ENCODE results near the gene MIOX.

MIOX gene

DNA sequence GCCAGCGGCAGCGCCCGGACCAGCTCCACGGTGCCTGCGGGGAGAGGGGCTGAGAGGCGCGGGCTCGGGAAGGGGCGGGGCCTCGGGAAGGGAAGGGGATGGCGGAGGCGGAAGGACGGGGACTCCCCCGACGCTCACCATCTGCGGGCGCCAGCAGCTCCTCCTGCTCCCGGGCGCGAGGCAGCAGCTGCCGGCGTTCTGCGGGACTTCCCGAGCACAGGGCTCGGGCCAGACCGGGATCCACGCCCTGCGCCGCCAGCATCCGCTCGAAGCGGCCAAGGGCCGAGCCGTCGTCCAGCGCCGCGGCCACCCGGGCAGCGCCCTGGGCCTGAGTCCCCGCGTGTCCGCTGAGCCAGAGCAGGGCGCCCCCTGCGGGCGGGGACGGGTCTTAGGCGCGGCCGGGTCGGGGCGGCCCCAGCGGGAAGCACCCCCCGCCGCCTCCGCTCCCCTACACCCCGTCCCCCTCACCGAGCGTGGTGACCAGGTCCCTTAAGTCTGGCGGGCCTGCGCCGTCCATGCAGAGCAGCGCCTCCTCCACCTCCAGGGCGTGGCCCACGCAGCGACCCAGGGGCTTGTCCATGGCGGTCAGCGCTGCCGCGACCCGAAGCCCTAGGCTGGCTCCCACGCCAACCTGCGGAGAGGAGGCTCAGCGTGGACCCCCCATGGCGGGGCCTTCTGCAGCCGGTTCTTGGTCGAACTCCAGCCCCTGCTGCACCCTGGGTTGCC lies 39.6 kb downstream of the MIOX start:
- TF ChIP-seq, protein P1, sequence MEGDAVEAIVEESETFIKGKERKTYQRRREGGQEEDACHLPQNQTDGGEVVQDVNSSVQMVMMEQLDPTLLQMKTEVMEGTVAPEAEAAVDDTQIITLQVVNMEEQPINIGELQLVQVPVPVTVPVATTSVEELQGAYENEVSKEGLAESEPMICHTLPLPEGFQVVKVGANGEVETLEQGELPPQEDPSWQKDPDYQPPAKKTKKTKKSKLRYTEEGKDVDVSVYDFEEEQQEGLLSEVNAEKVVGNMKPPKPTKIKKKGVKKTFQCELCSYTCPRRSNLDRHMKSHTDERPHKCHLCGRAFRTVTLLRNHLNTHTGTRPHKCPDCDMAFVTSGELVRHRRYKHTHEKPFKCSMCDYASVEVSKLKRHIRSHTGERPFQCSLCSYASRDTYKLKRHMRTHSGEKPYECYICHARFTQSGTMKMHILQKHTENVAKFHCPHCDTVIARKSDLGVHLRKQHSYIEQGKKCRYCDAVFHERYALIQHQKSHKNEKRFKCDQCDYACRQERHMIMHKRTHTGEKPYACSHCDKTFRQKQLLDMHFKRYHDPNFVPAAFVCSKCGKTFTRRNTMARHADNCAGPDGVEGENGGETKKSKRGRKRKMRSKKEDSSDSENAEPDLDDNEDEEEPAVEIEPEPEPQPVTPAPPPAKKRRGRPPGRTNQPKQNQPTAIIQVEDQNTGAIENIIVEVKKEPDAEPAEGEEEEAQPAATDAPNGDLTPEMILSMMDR (IDR thresholded peaks at IDR 0.05): peak; percentile 56
- TF ChIP-seq ZFX (IDR thresholded peaks at IDR 0.05; ENCODE audit: borderline replicate concordance): no peak
- H3K27ac ChIP-seq: peak overlapping the region; percentile 99

DNA sequence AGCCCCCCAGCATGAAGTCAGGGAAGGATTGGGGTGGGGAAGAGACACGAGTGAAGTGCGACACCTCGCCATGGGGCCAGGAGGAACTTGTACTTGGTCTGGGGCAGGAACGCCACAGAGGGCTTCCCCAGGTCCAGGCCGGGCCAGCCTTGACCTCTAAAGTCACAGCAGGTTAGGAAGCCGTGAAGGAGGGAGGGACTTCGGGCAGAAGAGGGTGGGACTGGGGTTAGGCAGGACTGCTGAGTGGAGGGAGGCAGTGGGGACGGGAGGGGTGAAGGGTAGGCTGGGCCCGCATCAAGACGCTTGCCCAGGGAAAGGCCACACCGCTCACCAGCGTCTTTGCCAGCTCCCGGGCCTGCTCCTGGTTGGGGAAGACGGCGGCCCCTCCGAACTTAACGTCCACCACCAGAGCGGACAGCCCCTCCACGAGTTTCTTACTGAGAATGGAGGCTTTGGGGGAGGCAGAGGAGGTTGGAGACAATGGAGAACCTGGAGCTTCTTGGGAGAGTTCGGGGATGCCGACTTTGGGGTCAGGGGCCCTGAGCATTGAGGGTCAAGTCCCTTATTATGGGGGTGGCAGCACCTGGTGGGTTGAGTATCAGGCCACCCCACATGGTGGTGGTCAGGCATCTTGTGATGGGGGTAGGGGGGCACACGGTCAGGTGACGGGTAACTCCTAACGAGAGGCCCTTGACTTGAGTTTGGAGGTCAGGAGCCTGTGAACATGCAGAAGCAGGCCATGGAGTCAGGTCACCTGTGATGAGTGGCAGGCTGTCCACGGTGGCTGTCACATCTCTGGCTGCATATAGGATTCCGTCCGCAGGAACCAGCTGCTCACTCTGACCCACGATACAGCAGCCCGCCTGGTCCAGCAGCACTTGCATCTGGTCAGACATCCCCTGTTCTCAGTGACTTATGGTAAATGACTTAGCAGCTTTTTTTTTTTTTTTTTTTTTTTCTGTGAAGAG lies 40.5 kb downstream of the MIOX start:
- no peak for TF ChIP-seq ZFX (IDR thresholded peaks at IDR 0.05; ENCODE audit: borderline replicate concordance)
- TF ChIP-seq, protein P1 (IDR thresholded peaks at IDR 0.05): no peak
- peak overlapping the region; percentile 99 for H3K27ac ChIP-seq

DNA sequence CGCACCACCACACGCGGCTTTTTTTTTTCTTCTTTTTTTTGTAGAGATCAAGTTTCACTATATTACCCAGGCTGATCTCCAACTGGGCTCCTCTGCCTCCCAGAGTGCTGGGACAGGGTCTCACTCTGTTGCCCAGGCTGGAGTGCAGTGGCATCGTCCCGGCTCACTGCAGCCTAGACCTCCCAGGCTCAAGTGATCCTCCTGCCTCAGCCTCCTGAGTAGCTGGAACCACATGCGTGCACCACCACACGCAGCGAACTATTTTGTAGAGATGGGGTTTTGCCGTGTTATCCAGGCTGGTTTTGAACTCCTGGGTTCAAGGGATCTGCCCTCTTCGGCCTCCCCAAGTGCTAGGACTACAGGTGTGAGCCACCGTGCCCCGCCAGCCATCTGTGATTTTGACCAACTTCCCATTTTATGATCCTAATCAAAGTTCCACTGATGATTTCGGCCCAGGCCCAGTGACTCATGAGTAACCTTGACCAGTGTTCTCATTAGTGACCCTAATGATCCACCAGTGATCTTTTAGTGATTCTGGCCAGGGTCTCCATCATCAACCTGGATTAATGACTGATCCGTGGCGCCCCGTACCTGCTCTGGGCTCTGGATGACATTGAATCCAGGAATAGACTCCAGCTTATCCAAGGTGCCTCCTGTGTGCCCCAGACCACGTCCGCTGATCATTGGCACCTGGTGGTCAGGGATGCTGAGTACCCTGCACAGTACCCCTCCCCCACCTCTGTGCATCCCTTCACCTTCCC lies 41.4 kb downstream of the MIOX start:
- no peak for TF ChIP-seq ZFX (IDR thresholded peaks at IDR 0.05; ENCODE audit: borderline replicate concordance)
- TF ChIP-seq, protein P1 (IDR thresholded peaks at IDR 0.05): no peak
- peak overlapping the region; percentile 99 for H3K27ac ChIP-seq

DNA sequence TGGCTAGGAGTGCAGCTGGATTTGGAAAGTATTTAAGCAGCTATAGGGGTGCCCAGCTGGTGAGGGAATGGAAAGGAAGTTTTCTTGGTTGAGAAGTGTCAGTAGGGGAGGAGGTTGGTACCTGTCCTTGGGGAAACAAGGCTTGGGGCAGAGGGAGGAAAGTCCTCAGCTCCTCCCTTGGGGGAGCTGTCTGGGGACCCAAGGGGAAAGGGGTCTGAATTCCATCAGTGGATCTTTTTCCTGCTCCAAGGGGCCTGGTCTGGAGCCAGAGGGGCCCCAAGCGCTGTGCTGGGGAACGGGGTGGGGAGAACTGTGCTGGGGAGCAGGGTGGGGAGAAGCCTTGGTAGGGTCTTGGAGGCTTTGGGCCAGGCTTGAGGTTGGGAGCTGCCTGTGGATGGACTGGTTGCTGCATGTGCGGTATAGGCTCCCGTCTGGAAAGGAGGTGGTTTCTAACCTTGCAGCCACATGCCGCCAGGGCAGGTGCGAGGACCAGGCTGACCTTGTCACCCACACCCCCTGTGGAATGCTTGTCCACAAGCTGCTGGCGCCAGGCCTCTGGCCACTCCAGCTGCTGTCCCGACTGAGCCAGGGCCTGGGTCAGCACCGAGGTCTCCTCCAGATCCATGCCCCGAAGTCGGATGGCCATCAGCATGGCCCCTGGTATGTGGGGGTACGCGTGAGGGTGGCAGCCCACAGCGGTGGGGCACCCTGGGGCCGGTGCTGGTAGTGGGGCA lies 42.2 kb downstream of the MIOX start:
- H3K27ac ChIP-seq: peak overlapping the region; percentile 99
- no peak for TF ChIP-seq ZFX (IDR thresholded peaks at IDR 0.05; ENCODE audit: borderline replicate concordance)
- TF ChIP-seq, protein P1 (IDR thresholded peaks at IDR 0.05): no peak

DNA sequence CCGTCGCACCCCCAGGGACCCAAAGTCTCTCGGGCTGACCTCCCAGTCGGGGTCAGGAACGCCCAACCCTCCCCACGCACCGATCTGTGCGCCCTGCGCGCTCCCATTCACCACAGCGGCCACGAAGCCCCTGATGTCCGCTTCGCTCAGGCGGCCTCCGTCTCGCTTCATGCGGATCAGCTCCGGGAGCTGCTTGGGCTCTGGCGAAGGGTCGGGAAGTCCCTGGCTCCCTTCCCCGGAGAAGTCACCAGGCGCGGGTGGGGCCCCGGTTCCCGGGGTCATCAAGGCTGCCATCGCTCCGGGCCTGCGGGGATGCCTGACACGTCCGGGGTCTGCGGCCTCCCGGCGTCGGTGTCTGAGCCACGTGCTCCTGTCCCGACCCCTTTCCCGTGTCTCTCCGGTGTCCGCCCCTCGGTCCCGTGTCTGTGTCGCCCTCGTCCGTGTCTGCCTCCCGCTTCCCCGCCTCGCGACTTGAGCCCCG lies 42.8 kb downstream of the MIOX start:
- peak overlapping the region; percentile 99 for H3K27ac ChIP-seq
- no peak for TF ChIP-seq ZFX (IDR thresholded peaks at IDR 0.05; ENCODE audit: borderline replicate concordance)
- TF ChIP-seq, protein P1 (IDR thresholded peaks at IDR 0.05): no peak

DNA sequence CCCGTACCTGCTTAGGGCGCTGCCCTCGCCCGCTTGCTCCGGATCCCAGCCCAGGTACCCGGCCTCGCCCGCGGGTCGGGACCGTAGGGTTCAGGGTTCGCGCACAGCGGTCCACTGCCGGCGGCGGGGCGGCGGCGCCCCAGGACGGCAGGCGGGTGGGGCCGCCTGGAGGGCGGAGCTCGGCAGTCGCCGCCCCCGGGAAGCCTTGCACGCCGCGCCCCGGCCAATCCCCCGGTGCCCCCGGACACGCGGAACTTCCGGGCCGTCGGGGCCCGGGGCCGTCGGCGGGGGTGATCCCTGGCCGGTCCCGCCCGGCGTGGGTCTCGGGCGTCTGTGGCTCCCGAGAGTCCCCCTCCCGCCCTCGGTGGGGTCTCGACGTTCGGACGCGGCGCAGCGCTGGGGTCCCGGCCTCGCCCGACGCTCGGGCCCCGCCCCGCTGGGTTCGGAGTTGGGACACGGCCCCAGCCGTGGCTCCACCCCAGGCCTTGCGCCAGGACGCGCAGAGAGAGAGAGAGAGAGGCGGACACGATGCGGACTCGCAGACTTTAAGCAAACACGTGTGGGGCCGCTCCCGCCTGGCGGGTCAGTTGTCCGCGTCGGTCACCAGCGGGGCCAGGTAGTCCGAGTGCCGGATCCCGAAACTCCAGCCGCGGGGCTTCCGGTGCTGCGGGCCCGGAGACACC lies 43.4 kb downstream of the MIOX start, which contains the start of gene TYMP:
Gene TYMP, minus strand, starts transcription at position 116 of the 683 bp plus-strand sequence. CDS start 303 bp downstream, outside the sequence.
- TF ChIP-seq ZFX (IDR thresholded peaks at IDR 0.05; ENCODE audit: borderline replicate concordance): no peak
- TF ChIP-seq, protein P1 (IDR thresholded peaks at IDR 0.05): no peak
- H3K27ac ChIP-seq: peak within 1 kb of the TSS; percentile 99

All from 22Rv1 (cell line).